Transverse colon (tissue), 4 donors: ENCODE results near the gene MGLL. TPM values are rescaled to one million over a fixed set of nuclear protein-coding genes. Genes with fewer than 3 reads are reported as not detected.

Experiments used
- DNase-seq: peaks from one replicate; pipeline ENCODE4 v3.0.0-alpha.2; 2019
- H3K27ac ChIP-seq, 4 donors: fragments of 200-600 bp; sonication (generic); 2 replicates each; pipeline ENCODE4 v1.5.1; 2016 to 2018; ENCODE audit warnings: inconsistent platforms in 4 of 4
- H3K27me3 ChIP-seq: fragments of 200-600 bp; sonication (generic); 2 replicates; pipeline ENCODE4 v1.5.1; 2017; ENCODE audit warnings: inconsistent platforms
- H3K36me3 ChIP-seq, 4 donors: fragments of 200-600 bp; sonication (generic); 2 replicates each; pipeline ENCODE4 v1.5.1; 2017 to 2019; ENCODE audit warnings: inconsistent platforms in 4 of 4
- H3K4me1 ChIP-seq, 4 donors: fragments of 200-600 bp; sonication (generic); 2 replicates each; pipeline ENCODE4 v1.5.1; 2017 to 2020; ENCODE audit warnings: inconsistent platforms in 4 of 4
- H3K4me3 ChIP-seq, 4 donors: fragments of 200-600 bp; sonication (generic); 1 replicate in 1 of 4; 2 replicates in 3 of 4; pipeline versions ENCODE4 v1.5.1 to v1.6.1; 2017 to 2019; ENCODE audit warnings: inconsistent platforms in 4 of 4
- H3K9me3 ChIP-seq, 2 donors: fragments of 200-600 bp; sonication (generic); 2 replicates each; pipeline ENCODE4 v1.5.1; 2017 to 2019; ENCODE audit warnings: inconsistent platforms in 2 of 2
- CTCF ChIP-seq, 5 experiments: fragments of 200-600 bp in 3 of 5; fragments of 450-650 bp in 2 of 5; sonication (generic) in 3 of 5; IDR thresholded peaks; 1 replicate in 2 of 5; 2 replicates in 3 of 5; pipeline ENCODE4 v1.5.1; 2016 to 2017; ENCODE audit warnings: antibody characterized with exemption in 5 of 5, inconsistent platforms in 3 of 5, mild to moderate bottlenecking in 2 of 5, moderate library complexity in 1 of 5
- EP300 ChIP-seq: sonication (generic); formaldehyde crosslinking; IDR thresholded peaks from one replicate; pipeline ENCODE4 v1.6.1; 2017; ENCODE audit warnings: antibody characterized with exemption, low read depth
- POLR2A ChIP-seq: fragments of 450-650 bp; IDR thresholded peaks from one replicate; pipeline ENCODE4 v1.6.1; 2016; ENCODE audit warnings: antibody characterized with exemption, mild to moderate bottlenecking, moderate library complexity
- POLR2AphosphoS5 ChIP-seq, 3 donors: sonication (generic); formaldehyde crosslinking; IDR thresholded peaks; one replicate each; pipeline ENCODE4 v1.6.1; 2016; ENCODE audit warnings: antibody characterized with exemption in 3 of 3
- WGBS, 2 donors: methylation state at CpG; one replicate each; pipeline ENCODE4 v1.1.5; 2018; ENCODE audit warnings: low coverage in 1 of 2; 5-methylcytosine and 5-hydroxymethylcytosine counted together
- in situ Hi-C, 4 donors: fragments of 200-750 bp; cut with MboI; loops; one replicate each; pipeline versions ENCODE4 v1.15.0 to v1.15.1; 2017; ENCODE audit warnings: low sequenced_read_pairs in 3 of 4, low pct_ligation_motif_present in 1 of 4, low pct_unique_long_range_greater_than_20kb in 1 of 4
- intact Hi-C: fragments of 100-400 bp; cut with DNase I; formaldehyde crosslinking; loops from one replicate; pipeline ENCODE4 v1.15.1; 2023; ENCODE audit warnings: low total_unique reads
- total RNA-seq, 4 donors: library from RNA; depleted of rRNA; stranded (reverse); fragments of >200 nt; gene quantifications; one replicate each; pipeline ENCODE4 v1.1.0, GENCODE V29; 2016

The MGLL gene
- total RNA-seq, 4 donors from 2014 or later = 150 to 329 (median 294) TPM

GRCh38 chr3:127865941-127866340 lies 43.6 kb upstream of the MGLL start:
- DNase-seq = no peak
- 88 to 89% methylated on average over 3 to 4 of the region's 4 CpGs for WGBS, 2 donors
- H3K4me1 ChIP-seq = no peaks in the 10 kb centered on the region
- H3K9me3 ChIP-seq = no peaks in the 10 kb centered on the region
- H3K4me3 ChIP-seq = no peak overlapping the region
- no peak overlapping the region for H3K27ac ChIP-seq
- TF ChIP-seq POLR2AphosphoS5 (IDR thresholded peaks at IDR 0.05) (no peak), EP300 (no peak), CTCF (IDR thresholded peaks at IDR 0.05) (no peak), POLR2A (no peak)
- in situ Hi-C loops (no loop called here), intact Hi-C loops (no loop called here)
- no peaks in the 10 kb centered on the region for H3K27me3 ChIP-seq
- H3K36me3 ChIP-seq = no peaks in the 10 kb centered on the region

GRCh38 chr3:127860211-127860696 lies 37.9 kb upstream of the MGLL start:
- intact Hi-C loops = no loop called here

GRCh38 chr3:127859730-127860129 lies 37.4 kb upstream of the MGLL start:
- in situ Hi-C loops (no loop called here), intact Hi-C loops (no loop called here)
- H3K36me3 ChIP-seq = no peaks in the 10 kb centered on the region
- H3K9me3 ChIP-seq = no peaks in the 10 kb centered on the region
- TF ChIP-seq EP300 = no peak
- no peak for TF ChIP-seq POLR2AphosphoS5 (IDR thresholded peaks at IDR 0.05)
- TF ChIP-seq POLR2A = no peak
- no peak for TF ChIP-seq CTCF (IDR thresholded peaks at IDR 0.05)
- H3K27ac ChIP-seq = no peak overlapping the region
- DNase-seq = no peak
- WGBS, 2 donors = 77 to 86% methylated on average over 6 of the region's 6 CpGs
- H3K27me3 ChIP-seq = no peaks in the 10 kb centered on the region
- H3K4me3 ChIP-seq = no peak overlapping the region
- no peaks in the 10 kb centered on the region for H3K4me1 ChIP-seq

More at GRCh38 chr3:127860211-127860696, 37.9 kb upstream of the MGLL start:
- no peaks in the 10 kb centered on the region for H3K9me3 ChIP-seq
- H3K4me1 ChIP-seq = no peaks in the 10 kb centered on the region
- in situ Hi-C loops = no loop called here
- H3K36me3 ChIP-seq = no peaks in the 10 kb centered on the region
- DNase-seq = no peak
- H3K4me3 ChIP-seq = no peak overlapping the region
- H3K27ac ChIP-seq = no peak overlapping the region
- no peak for TF ChIP-seq POLR2AphosphoS5 (IDR thresholded peaks at IDR 0.05)
- TF ChIP-seq CTCF (IDR thresholded peaks at IDR 0.05) = no peak
- no peak for TF ChIP-seq EP300
- no peak for TF ChIP-seq POLR2A
- WGBS, 2 donors = 20 to 58% methylated on average over 3 to 7 of the region's 7 CpGs
- H3K27me3 ChIP-seq = no peaks in the 10 kb centered on the region

- H3K27me3 ChIP-seq = no peaks in the 10 kb centered on the region
- TF ChIP-seq CTCF (IDR thresholded peaks at IDR 0.05) = no peak
- TF ChIP-seq POLR2AphosphoS5 (IDR thresholded peaks at IDR 0.05) = no peak
- TF ChIP-seq POLR2A = no peak
- no peak for TF ChIP-seq EP300
- no peaks in the 10 kb centered on the region for H3K36me3 ChIP-seq
- no peaks in the 10 kb centered on the region for H3K4me1 ChIP-seq
- WGBS, 2 donors = 78 to 89% methylated on average over 5 of the region's 5 CpGs
- H3K9me3 ChIP-seq = no peaks in the 10 kb centered on the region
- no peak overlapping the region for H3K27ac ChIP-seq
- no peak overlapping the region for H3K4me3 ChIP-seq
- in situ Hi-C loops = no loop called here
- DNase-seq = no peak
- intact Hi-C loops = no loop called here
These were observed 36.6 kb upstream of the MGLL start for GRCh38 chr3:127858937-127859336.
